HepG2 (cell line): ENCODE data around the gene CALCB. TPM values are rescaled to one million over a fixed set of nuclear protein-coding genes. Genes with fewer than 3 reads are reported as not detected.

Source experiments
- ATAC-seq: fragments of 200-7000 bp; cut with Tn5 transposase; 3 replicates; pipeline ENCODE4 v1.9.1; 2020; ENCODE audit warnings: mild to moderate bottlenecking, moderate library complexity
- BruUV-seq: library from RNA; stranded (reverse); fragments of 400-500 nt; replicated peaks from 2 replicates; lab custom pipeline; 2021; lab: Mats Ljungman, UMichigan
- CTCF ChIA-PET: fragments of 300-600 bp; formaldehyde crosslinking; extraction: SDS; loops from one replicate; lab custom pipeline; 2021; ENCODE audit warnings: low total read pairs, inconsistent platforms, low intra/inter-chr PET ratio; lab: Yijun Ruan, JAX
- POLR2A ChIA-PET: fragments of 350-600 bp; sonication (Branson Sonifier 250); formaldehyde crosslinking; loops from one replicate; lab custom pipeline; 2020; ENCODE audit warnings: antibody characterized with exemption, inconsistent platforms; lab: Yijun Ruan, JAX
- DNase-seq: peaks from one replicate; pipeline ENCODE4 v3.0.0-alpha.2; 2015; ENCODE audit warnings: low spot score
- FAIRE-seq: peaks from 3 replicates; lab custom pipeline; 2011; peaks lifted over from hg19 to GRCh38; lab: Jason Lieb, UNC
- H2AFZ ChIP-seq: one replicate; pipeline ENCODE4 v1.6.1; 2011; ENCODE audit warnings: low read length, inconsistent platforms
- H3K27ac ChIP-seq: fragments of 300-600 bp; 3 replicates; pipeline ENCODE4 v1.8.0; 2011; ENCODE audit warnings: mixed run types, mild to moderate bottlenecking, mixed read lengths, low read length, inconsistent platforms; ENCODE audit not compliant: insufficient read depth; ENCODE audit errors: extremely low read length
- H3K27me3 ChIP-seq, 2 experiments: fragments of 200-600 bp in 1 of 2; 2 replicates in 1 of 2; 3 replicates in 1 of 2; pipeline versions ENCODE4 v1.6.0 to v1.8.0; 2011; ENCODE audit warnings: low read length in 2 of 2, mild to moderate bottlenecking in 2 of 2, moderate library complexity in 2 of 2, inconsistent platforms in 1 of 2; ENCODE audit not compliant: insufficient read depth in 2 of 2, control insufficient read depth in 1 of 2
- H3K36me3 ChIP-seq, 2 experiments: fragments of 200-600 bp in 1 of 2; replicated peaks in 1 of 2; 2 replicates in 1 of 2; 3 replicates in 1 of 2; pipeline versions ENCODE4 v1.5.1 to v1.8.0; 2011; ENCODE audit warnings: low read length in 2 of 2, inconsistent platforms in 1 of 2; ENCODE audit not compliant: insufficient read depth in 2 of 2, control insufficient read depth in 1 of 2
- H3K4me1 ChIP-seq: 2 replicates; pipeline ENCODE4 v1.5.1; 2012; ENCODE audit warnings: low read length, inconsistent platforms; ENCODE audit not compliant: insufficient read depth
- H3K4me2 ChIP-seq: 2 replicates; pipeline ENCODE4 v1.6.0; 2011; ENCODE audit warnings: low read depth, low read length, inconsistent platforms
- H3K4me3 ChIP-seq, 3 experiments: fragments of 200-600 bp in 1 of 3; sonication (generic), shearing (Covaris generic) in 1 of 3; replicated peaks in 1 of 3; 2 replicates each; pipeline ENCODE4 v1.5.1; 2011 to 2016; ENCODE audit warnings: low read length in 3 of 3, inconsistent platforms in 2 of 3, low read depth in 2 of 3, mild to moderate bottlenecking in 2 of 3, control low read depth in 1 of 3, mixed read lengths in 1 of 3; ENCODE audit not compliant: insufficient read depth in 1 of 3
- H3K79me2 ChIP-seq: one replicate; pipeline ENCODE4 v1.6.1; 2011; ENCODE audit warnings: low read length, inconsistent platforms; ENCODE audit not compliant: insufficient read depth
- H3K9ac ChIP-seq: 2 replicates; pipeline ENCODE4 v1.6.0; 2011; ENCODE audit warnings: mild to moderate bottlenecking, low read depth, low read length, inconsistent platforms; ENCODE audit not compliant: insufficient read depth
- H3K9me3 ChIP-seq: 2 replicates; pipeline ENCODE4 v1.5.1; 2012; ENCODE audit warnings: mild to moderate bottlenecking, low read length
- H4K20me1 ChIP-seq: 2 replicates; pipeline ENCODE4 v1.6.0; 2011; ENCODE audit warnings: inconsistent platforms, mild to moderate bottlenecking, low read length, moderate library complexity; ENCODE audit not compliant: insufficient read depth
- EEA1 ChIP-seq: sonication (generic); formaldehyde crosslinking; IDR thresholded peaks from 2 replicates; pipeline ENCODE4 v1.5.1; 2020; ENCODE audit warnings: mild to moderate bottlenecking, missing genetic modification reagents, borderline replicate concordance
- MAX ChIP-seq: IDR thresholded peaks from 2 replicates; pipeline ENCODE4 v1.6.1; 2012; ENCODE audit warnings: inconsistent platforms
- SNAPC4 ChIP-seq: sonication (generic); formaldehyde crosslinking; IDR thresholded peaks from 2 replicates; pipeline ENCODE4 v1.4.0; 2020; ENCODE audit warnings: mild to moderate bottlenecking, missing genetic modification reagents
- ZNF44 ChIP-seq: sonication (generic); formaldehyde crosslinking; IDR thresholded peaks from 2 replicates; pipeline ENCODE4 v1.5.1; 2020; ENCODE audit warnings: mild to moderate bottlenecking, missing genetic modification reagents
- ZNF512B ChIP-seq: sonication (generic); formaldehyde crosslinking; IDR thresholded peaks from 2 replicates; pipeline ENCODE4 v1.5.1; 2020; ENCODE audit warnings: missing genetic modification reagents, mild to moderate bottlenecking, borderline replicate concordance
- ZNF737 ChIP-seq: sonication (generic); formaldehyde crosslinking; IDR thresholded peaks from 2 replicates; pipeline ENCODE4 v1.5.0; 2020; ENCODE audit warnings: missing genetic modification reagents, mild to moderate bottlenecking, borderline replicate concordance
- ZNF816 ChIP-seq: sonication (generic); formaldehyde crosslinking; IDR thresholded peaks from 2 replicates; pipeline ENCODE4 v1.8.0; 2022; ENCODE audit warnings: missing genetic modification reagents, mild to moderate bottlenecking, borderline replicate concordance
- WGBS: methylation state at CpG from one replicate; pipeline ENCODE4 v1.1.6; 2017; ENCODE audit warnings: low lambda C conversion rate; 5-methylcytosine and 5-hydroxymethylcytosine counted together
- in situ Hi-C: cut with HindIII; loops from 2 replicates; pipeline ENCODE4 v1.10.0; 2017; ENCODE audit warnings: low pct_unique_long_range_greater_than_20kb; ENCODE audit not compliant: extremely low pct_ligation_motif_present
- intact Hi-C: fragments of 100-400 bp; cut with micrococcal nuclease; formaldehyde crosslinking; loops from one replicate; pipeline ENCODE4 v1.10.0; 2022; ENCODE audit not compliant: unreplicated experiment
- polyA plus RNA-seq, 8 experiments: library from polyadenylated mRNA; depleted of rRNA in 3 of 8; stranded (reverse) in 7 of 8; unstranded in 1 of 8; fragments of >200 nt; fragmentation: Illumina TruSeq in 4 of 8; extraction: Trizol in 4 of 8; gene quantifications; 2 replicates each; pipeline versions ENCODE4 v1.2.1 to v1.2.3, GENCODE V29; 2011 to 2016; ENCODE audit warnings: low read depth in 4 of 8, missing spikeins in 1 of 8, mixed read lengths in 1 of 8; ENCODE audit not compliant: insufficient read depth in 1 of 8
- total RNA-seq, 5 experiments: library from RNA; depleted of rRNA; stranded (reverse); fragments of >200 nt; fragmentation: Illumina TruSeq; extraction: Trizol; gene quantifications; 2 replicates each; pipeline ENCODE4 v1.2.3, GENCODE V29; 2016; ENCODE audit warnings: low read depth in 1 of 5

The CALCB gene
- total and polyA plus RNA-seq, 2 of the 13 experiments (the other 11 are each of a cell fraction or from before 2014, with no cell fraction given) = not detected

GRCh38 chr11:15115686-15116085, 42.3 kb downstream of the CALCB start (continued):
- TF ChIP-seq ZNF512B (CRISPR knock-in tag) = no peak

- no peak overlapping the region for H3K4me2 ChIP-seq
- DNase-seq (no peak), ATAC-seq (no peak), FAIRE-seq (no peak)
- H3K9me3 ChIP-seq = no peaks in the 10 kb centered on the region
- H3K36me3 ChIP-seq = no peaks in the 10 kb centered on the region
- no peak overlapping the region for H2AFZ ChIP-seq
- no peaks in the 10 kb centered on the region for H4K20me1 ChIP-seq
- no peaks in the 10 kb centered on the region; a peak in 1 of 5 replicates for H3K27me3 ChIP-seq
- 2% methylated on average over 4 of the region's 4 CpGs for WGBS
- TF ChIP-seq MAX = no peak
- TF ChIP-seq ZNF44 (CRISPR knock-in tag) = no peak
- TF ChIP-seq SNAPC4 (CRISPR knock-in tag) = no peak
- TF ChIP-seq ZNF816 (CRISPR knock-in tag) = no peak
- no peak for TF ChIP-seq EEA1
- TF ChIP-seq ZNF737 (CRISPR knock-in tag) = no peak
- H3K9ac ChIP-seq = no peak overlapping the region
- in situ Hi-C loops (no loop called here), intact Hi-C loops (no loop called here)
- no peaks in the 10 kb centered on the region for H3K4me1 ChIP-seq
- no peaks in the 10 kb centered on the region for H3K79me2 ChIP-seq
- no peak overlapping the region for H3K27ac ChIP-seq
- BruUV-seq = no TSS peak
- ChIA-PET CTCF (no interaction called here), POLR2A (no interaction called here)
- no peak overlapping the region for H3K4me3 ChIP-seq
Observed at GRCh38 chr11:15117751-15118150, 44.4 kb downstream of the CALCB start.
